ENCODE results near the gene CTTNBP2.

Gene CTTNBP2

DNA sequence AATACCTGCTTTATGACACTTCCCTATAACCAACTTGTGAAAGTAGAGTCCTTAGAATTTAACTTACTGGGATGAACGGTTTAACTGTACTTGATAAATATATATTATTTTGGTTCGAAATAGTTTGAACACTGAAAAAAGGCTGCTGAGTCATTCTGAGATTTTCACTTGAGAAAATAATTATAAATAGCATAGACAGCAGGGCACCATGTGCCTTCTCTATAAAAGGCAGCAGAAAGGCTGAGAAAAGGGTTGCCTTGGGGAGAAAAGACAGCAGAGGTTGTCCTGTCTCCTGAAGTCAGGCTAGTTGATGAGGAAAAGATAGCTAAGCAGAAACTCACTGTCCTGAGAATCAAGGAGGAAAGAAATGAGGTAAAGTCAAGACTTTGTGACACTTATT is 92.4 kb downstream of the CTTNBP2 start:
- no peak for DNase-seq

DNA sequence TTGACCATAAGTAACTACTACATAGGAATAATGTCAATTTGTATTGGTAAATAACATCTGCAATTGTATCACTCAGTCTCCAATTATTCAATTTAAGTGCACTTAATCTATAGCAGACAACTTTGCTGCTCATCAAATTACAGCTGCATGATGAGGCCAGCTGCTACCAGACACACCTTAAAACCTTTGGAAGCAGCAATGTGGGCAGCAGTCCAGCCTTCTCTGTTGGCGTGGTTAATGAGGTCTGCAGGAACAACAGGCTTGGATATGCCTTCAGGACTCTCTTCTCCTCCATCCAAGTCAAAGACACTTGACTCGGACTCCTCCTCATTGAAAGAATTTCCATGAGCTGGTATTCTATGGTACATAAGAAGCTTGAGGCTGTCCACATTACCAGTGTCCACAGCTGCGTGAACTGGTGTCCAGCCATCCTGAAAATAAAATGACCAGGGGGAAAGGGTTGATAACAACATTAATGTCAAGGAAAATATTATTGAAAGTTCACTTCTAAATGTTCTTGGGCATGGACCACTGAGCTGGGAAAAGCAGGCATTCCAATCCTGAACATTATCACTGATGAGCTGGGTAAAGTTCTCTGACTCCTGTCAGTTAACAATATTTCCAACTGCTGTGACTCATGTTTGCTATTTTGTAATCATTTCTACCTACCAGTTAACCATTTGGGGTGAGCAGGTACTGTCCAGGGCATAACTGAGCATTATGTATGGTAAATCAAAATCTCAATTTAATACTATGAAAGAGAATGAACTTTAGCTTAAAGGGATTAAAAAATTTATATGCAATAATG is 95.7 kb downstream of the CTTNBP2 start:
- no peak for DNase-seq

DNA sequence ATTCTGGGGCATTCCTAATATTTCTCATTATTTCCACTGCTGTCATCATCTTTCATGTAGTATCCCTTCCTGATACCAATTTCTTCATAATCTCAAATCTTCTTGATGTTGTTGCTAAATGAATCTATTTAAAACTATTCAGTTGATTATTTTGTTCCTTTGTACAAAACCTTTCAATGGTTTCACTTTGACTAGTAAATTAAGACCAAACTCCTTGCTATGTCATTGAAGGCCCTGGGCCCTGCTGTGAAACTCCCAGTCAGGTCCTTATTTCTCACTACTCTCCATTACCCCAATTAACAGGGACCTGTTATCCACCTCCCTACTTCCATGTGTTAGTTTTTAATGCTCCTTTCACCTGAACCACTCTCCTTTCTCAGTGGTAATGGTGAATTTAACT is 97.0 kb downstream of the CTTNBP2 start:
- no peak for DNase-seq

DNA sequence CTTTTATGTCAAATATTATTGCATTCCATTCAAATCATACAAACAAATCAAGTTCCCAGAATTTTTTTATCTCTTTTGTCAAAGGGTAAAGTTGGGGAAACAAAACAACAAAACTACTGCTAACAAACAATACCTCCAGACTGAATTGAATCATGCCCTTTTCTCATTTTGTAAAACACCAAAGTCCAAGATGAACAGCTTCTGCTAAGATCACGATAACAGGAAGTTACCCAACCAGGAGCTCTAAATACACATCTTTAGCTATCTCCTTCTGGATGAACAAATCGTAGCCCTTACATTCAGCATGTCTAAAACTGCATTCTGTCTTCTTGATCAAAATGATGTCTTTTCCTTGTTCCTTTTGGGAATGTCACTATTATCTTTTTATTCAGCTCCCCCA is 97.4 kb downstream of the CTTNBP2 start:
- no peak for DNase-seq

DNA sequence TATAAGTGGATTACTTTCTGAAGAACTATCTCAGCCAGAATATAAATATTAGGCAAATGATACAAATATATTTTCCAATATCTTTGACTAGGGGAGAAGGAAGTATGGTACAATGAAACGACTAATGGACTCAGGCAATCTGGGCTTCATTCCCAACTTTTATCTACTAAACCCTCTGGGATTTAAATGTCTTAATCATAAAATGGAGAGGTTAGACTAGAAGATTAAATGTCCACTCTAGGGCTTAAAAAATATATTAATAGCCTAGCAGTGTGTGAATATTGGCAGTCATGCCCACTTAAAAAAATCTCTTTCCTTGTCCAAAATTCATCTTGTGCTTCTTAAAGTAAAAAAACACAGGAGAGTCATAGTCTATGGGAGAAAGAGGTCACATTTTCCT is 98.3 kb downstream of the CTTNBP2 start:
- no peak for DNase-seq

DNA sequence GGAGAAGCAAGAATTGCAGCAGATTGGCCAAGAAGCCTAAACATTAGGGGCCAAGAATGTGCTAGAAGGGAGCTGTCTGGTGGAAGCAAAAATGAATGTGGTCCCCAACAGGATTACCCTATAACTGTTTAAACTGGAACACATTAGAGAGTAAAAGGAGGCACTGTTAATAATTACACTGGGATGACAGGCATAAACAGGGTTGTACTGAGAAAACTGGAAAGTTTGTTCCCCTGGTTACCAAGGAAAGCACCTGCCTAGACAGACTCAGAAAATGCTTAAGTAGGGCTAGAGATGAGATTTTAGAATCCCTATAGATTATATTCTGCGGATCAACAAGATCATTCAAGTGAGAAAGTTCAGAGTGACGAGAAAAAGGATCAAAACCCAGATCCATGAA is 100.8 kb downstream of the CTTNBP2 start:
- DNase-seq: no peak

DNA sequence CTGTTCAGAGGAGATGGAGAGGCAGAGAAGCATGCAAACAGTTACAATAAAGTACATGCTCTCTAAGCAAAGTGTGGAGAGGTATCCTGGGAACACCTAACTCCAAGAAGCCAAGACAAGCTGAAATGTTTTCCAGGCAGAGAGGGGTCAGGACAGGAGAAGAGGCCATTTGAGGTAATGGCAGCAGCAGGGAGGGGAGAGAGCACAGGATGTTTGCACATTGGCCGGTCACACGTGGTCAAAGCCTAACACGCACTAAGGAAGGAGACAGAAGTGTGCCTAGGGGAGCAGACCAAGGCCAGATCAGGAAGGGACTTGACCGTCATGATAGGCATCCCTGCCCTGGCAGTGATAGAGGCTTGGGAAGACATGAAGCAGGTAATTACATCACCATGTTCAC is 101.5 kb downstream of the CTTNBP2 start:
- DNase-seq: no peak

DNA sequence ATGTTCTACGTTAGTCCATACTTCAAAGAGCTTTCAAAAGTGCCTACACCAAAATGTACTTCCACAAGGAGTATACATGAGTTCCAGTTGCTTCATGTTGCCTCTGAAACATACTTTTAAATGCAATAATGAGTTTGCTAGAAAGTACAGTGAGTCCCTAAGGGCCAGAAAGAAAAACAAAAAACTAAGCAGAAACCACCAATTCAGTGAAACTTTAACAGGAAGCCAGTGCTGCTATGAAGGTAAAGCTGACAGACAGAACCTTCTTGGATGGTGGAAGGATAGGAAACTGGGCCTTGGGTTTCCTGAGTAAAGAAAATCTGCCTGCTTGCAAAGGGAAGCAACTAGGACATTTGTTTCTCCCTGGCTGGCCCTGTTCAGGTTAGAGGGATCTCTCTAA is 104.2 kb downstream of the CTTNBP2 start:
- DNase-seq: no peak

DNA sequence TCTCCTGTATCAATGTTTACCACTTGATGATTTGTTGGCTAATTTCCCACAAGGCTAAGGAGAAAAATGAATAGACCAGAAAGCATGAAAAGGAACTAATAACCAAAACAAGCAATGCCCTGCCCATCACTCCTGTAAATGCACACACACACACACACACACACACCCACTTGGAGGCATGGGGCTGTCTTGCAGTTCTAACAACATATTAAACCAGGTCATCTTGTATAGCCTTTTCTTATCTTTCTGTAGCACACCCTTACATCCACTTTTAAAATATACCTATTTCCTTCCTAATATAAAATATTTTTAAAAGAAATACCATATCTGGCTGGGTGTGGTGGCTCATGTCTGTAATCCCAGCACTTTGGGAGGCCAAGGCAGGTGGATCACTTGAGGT is 105.3 kb downstream of the CTTNBP2 start:
- DNase-seq: no peak

DNA sequence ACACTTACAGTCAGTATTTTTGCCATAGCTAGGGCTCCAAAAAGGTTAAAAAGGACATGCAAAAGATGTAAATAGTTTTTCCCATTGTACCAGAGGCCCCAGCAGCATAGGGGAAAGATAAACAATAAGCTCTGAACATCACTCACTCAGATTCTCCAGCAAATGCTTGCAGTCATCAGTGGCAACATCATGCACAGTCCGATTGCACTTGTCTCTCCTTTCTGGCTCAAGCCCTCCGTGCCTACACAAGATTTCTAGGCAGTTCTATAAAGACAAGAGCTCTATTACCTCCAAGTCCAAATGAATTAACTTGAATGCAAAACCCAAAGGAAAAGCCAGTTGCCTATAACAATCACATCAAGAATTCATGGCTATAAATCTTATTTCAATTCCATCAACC is 106.3 kb downstream of the CTTNBP2 start:
- DNase-seq: no peak

DNA sequence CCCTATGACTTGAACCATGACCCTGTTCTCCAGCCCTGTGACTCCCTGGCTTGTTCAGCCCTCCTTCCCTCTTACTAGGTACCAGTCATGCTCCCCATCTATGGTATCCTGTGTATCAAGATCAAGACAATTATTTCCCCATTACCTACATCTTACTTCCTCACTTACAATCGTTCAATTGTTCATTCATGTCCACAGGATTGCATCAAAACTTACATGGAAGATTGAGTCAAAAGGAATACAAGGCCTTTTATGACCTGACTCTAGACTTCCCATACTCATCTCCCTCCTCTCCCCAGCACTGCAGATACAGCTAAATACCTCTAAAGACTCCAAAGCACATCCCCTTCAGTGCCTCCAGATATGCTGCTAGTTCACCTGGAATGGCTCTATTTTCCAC is 109.2 kb downstream of the CTTNBP2 start:
- no peak for DNase-seq

DNA sequence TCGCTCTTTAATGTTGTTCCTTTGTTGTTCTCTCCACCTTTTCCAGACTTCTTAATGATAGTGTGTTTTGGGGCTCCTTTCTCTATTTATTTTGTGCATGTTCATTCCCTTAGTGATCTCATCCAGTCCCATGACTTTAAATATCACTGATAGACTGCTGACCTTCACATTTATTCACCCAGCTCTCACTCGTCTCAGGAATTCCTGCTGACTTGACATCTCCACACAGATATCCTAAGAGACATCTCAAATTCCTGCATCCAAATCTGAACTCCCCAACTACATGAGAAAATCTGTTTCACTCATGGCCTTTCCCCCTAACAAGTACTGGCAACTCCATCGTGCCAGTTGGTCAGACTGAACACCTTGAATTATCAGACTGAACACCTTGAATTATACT is 111.2 kb downstream of the CTTNBP2 start:
- DNase-seq: no peak

DNA sequence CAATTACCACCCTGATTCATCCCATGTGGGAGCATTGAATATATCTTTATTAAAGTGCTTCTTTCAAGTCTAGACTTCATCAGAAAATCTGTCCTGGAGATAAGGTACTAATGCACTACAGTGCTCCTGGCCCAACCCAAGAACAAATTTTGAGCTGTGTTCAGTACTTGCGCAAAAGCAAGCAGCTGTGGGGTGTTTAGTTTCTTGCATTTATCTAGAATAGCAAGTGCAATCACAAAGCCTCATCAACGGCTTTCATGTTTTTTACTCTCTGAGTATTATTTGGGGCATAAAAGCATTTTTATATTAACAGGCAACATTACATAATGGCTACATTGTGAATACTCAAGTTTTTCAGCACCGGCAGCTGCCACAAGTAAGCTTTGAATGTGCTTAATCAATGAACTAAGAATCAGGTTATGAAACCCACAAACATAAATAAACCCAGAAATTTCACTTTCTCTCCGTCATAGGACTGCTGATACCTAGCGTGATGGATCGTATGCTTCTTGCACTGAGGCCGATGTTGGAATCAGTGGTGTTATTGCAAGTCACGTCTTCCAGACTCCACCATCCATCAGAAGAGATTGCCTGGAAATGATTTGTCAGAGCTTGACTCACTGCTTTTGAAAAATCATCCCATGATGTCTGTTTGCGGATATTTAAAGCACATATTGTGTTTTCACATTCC is 113.1 kb downstream of the CTTNBP2 start:
- no peak for DNase-seq

DNA sequence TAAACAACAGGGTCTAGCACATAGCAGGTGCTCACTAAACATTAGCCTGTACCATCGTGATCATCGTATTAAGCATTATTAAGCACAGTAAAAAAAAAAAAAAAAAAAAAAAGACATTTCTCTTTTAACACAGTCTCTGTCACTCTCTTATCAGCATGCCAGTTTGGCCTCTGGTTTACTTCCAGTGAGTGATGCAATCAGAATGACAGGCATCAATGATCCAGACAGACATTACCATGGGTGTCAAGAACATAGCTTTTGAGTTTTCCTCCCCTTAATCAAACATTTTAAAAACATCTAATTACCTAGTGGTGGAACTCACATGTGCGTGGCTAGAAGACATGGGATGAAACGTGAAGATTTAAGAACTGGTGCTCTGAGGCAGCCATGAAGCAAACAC is 115.8 kb downstream of the CTTNBP2 start:
- DNase-seq: no peak

DNA sequence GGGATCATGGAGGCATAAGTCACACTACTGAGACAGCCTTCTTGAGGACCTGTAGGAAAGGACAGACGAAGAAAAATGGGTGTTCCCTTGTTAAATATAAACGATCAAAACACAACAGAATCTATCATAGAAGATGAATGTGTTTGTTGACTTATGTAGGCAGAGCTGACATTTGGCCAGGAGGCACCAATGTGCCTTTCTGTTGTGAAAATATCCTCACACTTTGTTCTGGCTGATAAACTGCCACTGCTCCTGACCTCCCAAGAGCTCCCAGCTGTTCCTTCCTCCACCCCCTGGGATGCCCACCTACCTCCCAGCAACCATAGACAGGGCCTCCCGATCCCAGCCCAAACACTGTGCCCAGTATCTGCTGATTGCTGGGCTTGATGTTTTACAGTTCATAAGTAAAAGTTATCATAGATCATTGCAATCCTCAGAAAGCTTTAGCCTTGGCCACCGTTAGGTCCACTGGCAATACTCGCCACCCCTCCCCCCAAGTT is 116.6 kb downstream of the CTTNBP2 start:
- DNase-seq: no peak

DNA sequence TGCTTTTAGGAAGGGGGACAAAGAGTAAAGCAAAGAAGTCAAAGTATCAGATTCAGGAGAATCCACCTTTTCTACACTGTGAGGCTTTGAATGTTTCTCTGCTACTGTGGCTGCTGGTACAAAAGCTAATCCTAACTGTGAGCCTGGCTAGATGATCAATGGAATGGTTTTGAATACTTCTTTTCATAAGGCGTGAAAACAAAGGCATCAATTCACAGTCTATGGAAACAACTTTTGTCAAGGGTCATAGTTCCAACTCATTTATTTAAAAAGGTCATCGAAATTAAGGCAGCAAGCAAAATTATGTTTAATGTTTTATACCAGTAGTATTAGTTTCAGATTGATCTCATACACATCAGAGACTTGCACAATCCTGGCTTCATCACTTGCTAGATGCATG is 118.1 kb downstream of the CTTNBP2 start:
- no peak for DNase-seq

DNA sequence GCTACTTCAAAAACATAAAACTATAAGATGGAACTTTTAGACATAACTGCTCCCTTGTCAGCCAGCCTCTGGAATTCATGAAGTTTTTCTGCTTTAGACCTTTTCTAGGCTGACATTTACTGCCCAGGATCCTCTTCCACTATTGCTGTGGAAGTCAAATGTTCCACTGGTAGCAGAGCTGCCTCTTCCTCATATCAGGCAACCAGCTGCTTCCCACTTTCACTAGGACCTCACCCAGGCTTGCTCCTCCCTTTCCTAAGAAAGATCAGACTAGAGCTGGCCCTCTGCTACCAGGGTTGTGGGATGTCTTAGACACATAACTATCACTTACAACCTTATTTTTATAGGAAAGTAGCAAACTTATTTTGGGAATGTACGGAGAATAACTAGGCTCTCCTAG is 121.5 kb downstream of the CTTNBP2 start:
- no peak for DNase-seq

DNA sequence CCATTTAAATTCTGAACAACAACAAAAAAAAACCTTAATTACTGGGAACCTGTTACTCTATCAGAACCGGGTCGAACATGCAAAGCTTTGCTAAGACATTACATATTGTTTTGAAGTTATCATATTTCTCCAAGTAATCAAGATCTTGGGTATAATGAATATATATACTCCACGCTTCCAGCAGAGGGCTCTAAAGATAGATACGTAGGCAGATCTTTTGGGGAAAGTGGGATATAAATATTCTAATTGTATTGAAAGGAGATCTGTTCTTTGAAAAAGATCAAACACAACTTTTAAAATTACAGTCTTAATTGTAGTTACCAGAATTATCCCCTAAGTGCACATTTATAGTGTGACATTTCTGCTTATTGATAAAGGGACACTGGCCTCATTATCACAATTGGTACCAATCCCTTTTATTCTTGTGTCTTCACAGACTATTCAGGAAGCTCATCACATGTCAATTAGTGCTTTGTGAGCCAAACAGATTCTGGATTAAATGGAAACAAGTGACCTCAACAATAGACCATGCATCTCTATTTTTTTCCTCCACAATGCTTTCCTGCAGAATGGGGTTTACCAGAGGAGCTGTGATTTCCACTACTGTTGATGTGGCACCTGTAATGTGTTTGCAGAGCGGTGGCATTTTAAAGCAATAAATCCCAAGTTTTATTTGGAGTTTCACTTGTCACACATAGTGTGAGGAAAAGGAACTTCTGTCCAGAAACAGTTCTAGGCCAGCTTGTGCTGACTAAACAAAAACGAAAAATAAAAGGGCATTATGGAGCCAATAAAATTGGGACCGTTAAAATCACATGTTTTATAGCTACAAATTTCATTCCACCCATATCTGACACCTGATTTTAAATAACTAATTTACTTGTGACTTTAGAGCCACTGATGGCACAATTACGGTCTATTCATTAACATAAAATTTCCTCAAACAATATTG is 122.4 kb downstream of the CTTNBP2 start:
- peak; percentile 41 for DNase-seq

DNA sequence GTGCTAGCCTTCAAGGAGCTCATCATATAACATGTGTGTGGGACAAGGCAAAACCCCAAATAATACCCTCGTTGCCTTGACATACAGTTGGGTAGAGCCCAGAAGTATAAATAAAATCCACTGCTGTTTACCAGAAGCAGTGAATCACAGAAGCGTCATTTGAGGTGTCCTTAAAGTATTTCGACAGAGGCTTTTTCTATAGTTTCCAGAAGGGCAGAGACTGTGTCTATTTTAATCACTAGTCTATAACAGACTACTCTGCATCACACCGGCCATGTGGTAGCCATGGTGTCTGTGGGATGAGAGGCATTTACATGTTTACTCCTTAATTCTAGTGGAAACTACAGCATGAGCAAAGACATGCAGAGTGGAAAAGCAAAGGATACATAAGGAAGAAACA is 131.3 kb downstream of the CTTNBP2 start:
- DNase-seq: no peak

DNA sequence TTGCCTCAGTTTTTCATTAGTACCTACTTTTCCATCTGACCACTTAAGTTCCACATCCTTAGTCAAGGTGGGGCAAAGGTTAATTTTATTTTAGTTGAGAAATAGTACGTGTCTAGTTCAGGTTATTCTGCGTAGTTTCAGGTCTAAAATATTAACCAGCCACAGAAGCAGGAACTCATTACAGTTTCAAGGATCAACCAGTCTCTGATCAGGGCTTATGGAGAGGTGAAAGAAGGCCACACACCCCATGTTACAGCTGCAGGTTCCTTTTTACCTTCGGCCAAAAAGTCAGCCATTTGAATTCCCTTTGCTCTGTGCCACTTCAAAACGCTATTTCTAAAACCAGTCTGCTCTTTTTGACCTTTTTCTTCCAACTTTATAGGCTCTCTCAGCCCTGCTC is 134.2 kb downstream of the CTTNBP2 start:
- no peak for DNase-seq

DNA sequence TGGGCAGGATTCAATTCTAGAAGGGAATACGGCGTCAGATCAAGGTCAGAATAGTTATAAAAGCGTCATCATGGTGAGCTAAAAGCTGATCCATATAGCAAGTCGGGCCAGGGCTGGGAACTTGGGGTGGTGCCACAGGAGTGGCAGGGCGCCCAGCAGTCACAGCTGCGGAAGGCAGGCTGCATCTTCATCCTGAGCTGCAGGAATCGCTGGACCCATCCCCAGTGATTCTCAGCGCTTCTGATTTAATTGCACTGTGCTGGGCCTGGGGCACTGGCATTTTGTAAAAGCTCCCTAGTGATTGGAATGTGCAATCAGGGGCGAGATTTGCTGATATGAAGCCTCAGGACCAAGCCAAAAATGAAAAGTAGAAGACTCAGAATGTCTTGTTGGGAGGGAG is 135.3 kb downstream of the CTTNBP2 start:
- DNase-seq: no peak

DNA sequence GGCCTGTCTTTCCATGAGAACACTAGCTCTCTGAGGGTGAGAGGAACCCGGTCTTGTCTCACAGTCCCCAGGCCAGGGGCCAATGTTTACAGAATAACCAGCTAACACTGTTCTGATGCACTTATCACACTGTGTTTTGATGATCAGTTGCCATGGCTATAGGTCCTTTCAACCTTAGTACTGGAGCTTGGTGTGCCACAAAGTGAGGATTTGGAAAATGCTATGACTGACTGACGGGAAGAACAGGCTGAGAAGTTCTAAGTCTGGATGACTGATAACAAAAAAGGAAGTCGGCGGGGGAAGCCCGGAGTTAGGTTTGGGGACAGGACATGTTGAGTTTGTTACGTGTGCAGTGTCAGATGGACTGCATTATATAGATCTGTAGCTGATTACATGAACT is 141.8 kb downstream of the CTTNBP2 start:
- DNase-seq: no peak

DNA sequence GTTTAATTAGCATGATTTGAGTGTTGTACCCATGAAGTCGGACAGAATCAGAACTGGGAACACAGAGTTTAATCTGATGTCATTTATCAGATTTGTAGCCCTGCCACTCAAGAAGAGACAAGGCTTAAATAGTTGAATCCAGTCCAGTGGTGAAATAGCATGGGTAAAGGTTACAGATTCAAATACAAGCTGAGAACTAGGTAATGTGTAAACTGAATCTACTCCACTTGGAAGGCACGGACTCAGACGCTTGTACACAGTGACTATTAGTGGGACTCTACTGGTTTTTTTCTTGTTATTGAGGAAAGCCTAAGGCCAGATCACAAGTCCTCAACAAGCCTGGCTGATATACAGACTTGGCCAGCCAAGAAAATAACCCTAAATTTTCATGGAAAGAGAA is 142.9 kb downstream of the CTTNBP2 start:
- DNase-seq: no peak

Measured in NCI-H1694 treated with DMSO at 0.1 percent for 48 hours (cell line).